Upper lobe of left lung (tissue), 6 donors: Measurements from ENCODE around the gene RGS14. TPM values are rescaled to one million over a fixed set of nuclear protein-coding genes. Genes with fewer than 3 reads are reported as not detected.

Source experiments
- ATAC-seq, 2 donors: fragments of 200-7000 bp; cut with Tn5 transposase; one replicate each; pipeline ENCODE4 v1.9.1; 2022; ENCODE audit warnings: mild to moderate bottlenecking in 2 of 2, moderate library complexity in 2 of 2; ENCODE audit not compliant: low FRiP score in 2 of 2
- DNase-seq, 2 donors: peaks; one replicate each; pipeline ENCODE4 v3.0.0-alpha.2; 2019 to 2020
- H3K27ac ChIP-seq, 4 donors: fragments of 200-600 bp; sonication (generic); one replicate each; pipeline ENCODE4 v1.5.1; 2016 to 2019
- H3K27me3 ChIP-seq, 4 donors: fragments of 200-600 bp; sonication (generic); one replicate each; pipeline ENCODE4 v1.5.1; 2017 to 2019
- H3K36me3 ChIP-seq, 4 donors: fragments of 200-600 bp; sonication (generic); one replicate each; pipeline ENCODE4 v1.5.1; 2016 to 2019
- H3K4me1 ChIP-seq, 4 donors: fragments of 200-600 bp; sonication (generic); one replicate each; pipeline ENCODE4 v1.5.1; 2018 to 2019
- H3K4me3 ChIP-seq, 4 donors: fragments of 200-600 bp; sonication (generic); one replicate each; pipeline ENCODE4 v1.5.1; 2017 to 2019; ENCODE audit warnings: mild to moderate bottlenecking in 2 of 4, moderate library complexity in 1 of 4
- H3K9me3 ChIP-seq, 4 donors: fragments of 200-600 bp; sonication (generic); one replicate each; pipeline ENCODE4 v1.5.1; 2018 to 2019
- EP300 ChIP-seq, 4 donors: sonication (generic); formaldehyde crosslinking; IDR thresholded peaks; one replicate each; pipeline ENCODE4 v1.5.1; 2017; ENCODE audit warnings: antibody characterized with exemption in 4 of 4, control low read depth in 2 of 4
- POLR2A ChIP-seq, 4 donors: fragments of 450-650 bp; IDR thresholded peaks; one replicate each; pipeline ENCODE4 v1.5.1; 2016 to 2017; ENCODE audit warnings: antibody characterized with exemption in 4 of 4, mild to moderate bottlenecking in 2 of 4
- POLR2AphosphoS5 ChIP-seq, 2 donors: sonication (generic); formaldehyde crosslinking; IDR thresholded peaks; one replicate each; pipeline ENCODE4 v1.5.1; 2017; ENCODE audit warnings: antibody characterized with exemption in 2 of 2
- WGBS, 2 donors: methylation state at CpG; one replicate each; pipeline ENCODE4 v1.1.5; 2017 to 2018; 5-methylcytosine and 5-hydroxymethylcytosine counted together
- total RNA-seq, 6 donors: library from RNA; depleted of rRNA in 4 of 6; stranded (reverse); fragments of >200 nt in 4 of 6; gene quantifications; one replicate each; pipeline versions ENCODE4 v1.1.0 to v1.2.1, GENCODE V29; 2016 to 2021
- TF ChIP-seq, protein P1 (sequence below), 6 experiments: fragments of 450-650 bp in 4 of 6; fragments of 200-600 bp in 2 of 6; sonication (generic) in 2 of 6; IDR thresholded peaks; one replicate each; pipeline ENCODE4 v1.5.1; 2016 to 2019; ENCODE audit warnings: antibody characterized with exemption in 6 of 6
- donor health status: DM: no; HTN: no; CAD: no; lungs with moderate emphysema.
- donor health status: DM: no; HTN: yes; CAD: no; lungs with severe emphysema.

RGS14 gene
- total RNA-seq, 6 donors from 2014 or later: 11.9 to 39.1 (median 26.6) TPM

DNA sequence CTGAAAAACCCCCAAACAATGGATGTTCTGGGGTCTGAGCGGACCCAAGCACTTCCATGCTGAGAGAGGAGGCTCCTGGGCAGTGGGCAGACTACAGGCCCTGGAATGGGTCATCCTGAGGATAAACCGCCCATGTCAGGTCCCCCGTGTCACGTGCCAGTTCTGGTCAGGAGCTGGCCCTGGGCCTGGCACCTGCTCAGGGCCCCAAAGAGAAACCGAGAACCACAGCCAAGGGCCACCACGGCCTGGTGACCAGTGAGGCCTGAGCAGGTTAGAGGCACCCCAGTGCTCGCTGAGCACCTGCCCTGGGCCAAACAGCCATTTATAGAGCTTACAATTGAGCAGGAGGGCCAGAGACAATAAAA is 22.0 kb upstream of the RGS14 start:
- H3K4me1 ChIP-seq: peaks cover 0 to 12% (median 7%) of the 10 kb centered on the region in 4 donors
- ATAC-seq: no peak
- H3K27me3 ChIP-seq: no peaks in the 10 kb centered on the region
- DNase-seq: no peak
- H3K27ac ChIP-seq: no peak overlapping the region
- H3K4me3 ChIP-seq: no peak overlapping the region
- H3K9me3 ChIP-seq: no peaks in the 10 kb centered on the region
- peaks cover 45 to 89% (median 80%) of the 10 kb centered on the region in 4 donors for H3K36me3 ChIP-seq
- 89 to 94% methylated on average over 3 to 7 of the region's 7 CpGs for WGBS, 2 donors
- TF ChIP-seq EP300 (IDR thresholded peaks at IDR 0.05) (no peak), POLR2A (IDR thresholded peaks at IDR 0.05) (no peak), POLR2AphosphoS5 (IDR thresholded peaks at IDR 0.05) (no peak)
- TF ChIP-seq, protein P1, sequence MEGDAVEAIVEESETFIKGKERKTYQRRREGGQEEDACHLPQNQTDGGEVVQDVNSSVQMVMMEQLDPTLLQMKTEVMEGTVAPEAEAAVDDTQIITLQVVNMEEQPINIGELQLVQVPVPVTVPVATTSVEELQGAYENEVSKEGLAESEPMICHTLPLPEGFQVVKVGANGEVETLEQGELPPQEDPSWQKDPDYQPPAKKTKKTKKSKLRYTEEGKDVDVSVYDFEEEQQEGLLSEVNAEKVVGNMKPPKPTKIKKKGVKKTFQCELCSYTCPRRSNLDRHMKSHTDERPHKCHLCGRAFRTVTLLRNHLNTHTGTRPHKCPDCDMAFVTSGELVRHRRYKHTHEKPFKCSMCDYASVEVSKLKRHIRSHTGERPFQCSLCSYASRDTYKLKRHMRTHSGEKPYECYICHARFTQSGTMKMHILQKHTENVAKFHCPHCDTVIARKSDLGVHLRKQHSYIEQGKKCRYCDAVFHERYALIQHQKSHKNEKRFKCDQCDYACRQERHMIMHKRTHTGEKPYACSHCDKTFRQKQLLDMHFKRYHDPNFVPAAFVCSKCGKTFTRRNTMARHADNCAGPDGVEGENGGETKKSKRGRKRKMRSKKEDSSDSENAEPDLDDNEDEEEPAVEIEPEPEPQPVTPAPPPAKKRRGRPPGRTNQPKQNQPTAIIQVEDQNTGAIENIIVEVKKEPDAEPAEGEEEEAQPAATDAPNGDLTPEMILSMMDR (IDR thresholded peaks at IDR 0.05): no peak

DNA sequence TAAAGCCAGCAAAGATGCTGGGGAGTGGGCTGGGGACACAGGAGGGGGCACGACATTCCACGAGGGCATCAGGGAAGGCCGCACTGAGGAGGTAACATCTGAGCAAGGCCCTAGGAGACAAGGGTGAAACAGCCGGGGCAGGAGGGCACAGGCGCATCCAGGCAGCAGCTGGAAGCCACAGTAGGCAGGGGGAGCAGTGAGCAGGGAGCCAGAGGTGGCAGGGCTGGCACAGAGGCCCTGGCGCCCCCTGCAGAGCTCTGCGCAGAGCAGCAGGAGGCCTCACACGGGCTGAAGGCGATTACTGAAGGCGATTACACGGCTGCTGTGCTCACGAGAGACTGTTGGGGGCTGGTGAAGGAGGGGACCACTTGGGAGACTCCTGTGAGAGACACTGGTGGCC is 21.6 kb upstream of the RGS14 start:
- DNase-seq: no peak
- no peak for ATAC-seq
- TF ChIP-seq, protein P1 (IDR thresholded peaks at IDR 0.05): peak in 1 of 6 experiments; percentile 7
- TF ChIP-seq EP300 (IDR thresholded peaks at IDR 0.05): no peak
- Histone ChIP-seq H3K27me3 (no peaks in the 10 kb centered on the region), H3K4me3 (no peak overlapping the region), H3K9me3 (no peaks in the 10 kb centered on the region), H3K27ac (no peak overlapping the region), H3K4me1 (peaks cover 0 to 12% (median 7%) of the 10 kb centered on the region in 4 donors), H3K36me3 (peaks cover 45 to 86% (median 77%) of the 10 kb centered on the region in 4 donors)
- 66 to 75% methylated on average over 12 of the region's 12 CpGs for WGBS, 2 donors

DNA sequence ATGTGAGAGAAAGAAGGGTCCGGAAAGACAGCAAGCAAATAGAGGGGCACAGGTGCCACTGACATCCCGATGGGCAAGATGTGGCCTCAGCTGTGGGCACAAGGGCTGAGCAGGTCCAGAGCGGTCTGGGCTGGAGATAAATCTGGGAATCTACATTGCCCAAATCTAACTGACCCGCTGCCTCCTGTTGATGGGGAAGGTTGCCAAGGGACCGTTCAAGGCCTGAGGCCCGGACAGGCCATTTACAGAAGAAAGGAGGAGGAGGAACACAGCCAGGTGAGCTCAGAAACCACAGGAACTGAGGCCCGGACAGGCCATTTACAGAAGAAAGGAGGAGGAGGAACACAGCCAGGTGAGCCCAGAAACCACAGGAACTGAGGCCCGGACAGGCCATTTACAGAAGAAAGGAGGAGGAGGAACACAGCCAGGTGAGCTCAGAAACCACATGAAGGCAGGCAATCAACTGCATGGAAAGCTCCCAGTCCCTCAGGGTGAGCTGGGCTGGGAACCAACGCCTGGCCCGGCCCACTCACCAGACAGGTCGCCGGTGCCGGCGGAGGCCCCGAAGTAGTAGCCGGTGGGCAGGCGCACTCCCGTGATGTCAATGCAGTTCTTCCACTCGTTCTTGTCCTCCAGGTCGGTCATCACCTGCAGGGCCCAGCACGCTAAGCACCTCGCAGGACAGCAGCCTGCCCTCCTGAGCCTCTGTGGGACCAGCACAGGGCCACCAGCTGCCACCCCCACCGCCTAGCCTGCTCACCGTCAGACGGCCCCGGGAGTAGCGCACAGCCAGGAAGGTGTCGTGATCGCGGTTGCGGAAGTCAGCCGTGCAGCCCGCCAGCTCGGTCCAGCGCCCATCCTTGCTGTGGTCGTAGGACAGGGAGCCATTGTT is 20.9 kb upstream of the RGS14 start:
- H3K4me3 ChIP-seq: no peak overlapping the region
- H3K27me3 ChIP-seq: no peaks in the 10 kb centered on the region
- H3K36me3 ChIP-seq: peaks cover 42 to 86% (median 71%) of the 10 kb centered on the region in 4 donors
- no peak for TF ChIP-seq EP300 (IDR thresholded peaks at IDR 0.05)
- TF ChIP-seq POLR2A (IDR thresholded peaks at IDR 0.05): no peak
- TF ChIP-seq, protein P1 (IDR thresholded peaks at IDR 0.05): no peak
- TF ChIP-seq POLR2AphosphoS5 (IDR thresholded peaks at IDR 0.05): no peak
- peaks cover 0 to 12% (median 7%) of the 10 kb centered on the region in 4 donors for H3K4me1 ChIP-seq
- no peak overlapping the region for H3K27ac ChIP-seq
- DNase-seq: no peak
- no peak for ATAC-seq
- H3K9me3 ChIP-seq: no peaks in the 10 kb centered on the region
- WGBS, 2 donors: 93 to 95% methylated on average over 13 to 35 of the region's 36 CpGs

DNA sequence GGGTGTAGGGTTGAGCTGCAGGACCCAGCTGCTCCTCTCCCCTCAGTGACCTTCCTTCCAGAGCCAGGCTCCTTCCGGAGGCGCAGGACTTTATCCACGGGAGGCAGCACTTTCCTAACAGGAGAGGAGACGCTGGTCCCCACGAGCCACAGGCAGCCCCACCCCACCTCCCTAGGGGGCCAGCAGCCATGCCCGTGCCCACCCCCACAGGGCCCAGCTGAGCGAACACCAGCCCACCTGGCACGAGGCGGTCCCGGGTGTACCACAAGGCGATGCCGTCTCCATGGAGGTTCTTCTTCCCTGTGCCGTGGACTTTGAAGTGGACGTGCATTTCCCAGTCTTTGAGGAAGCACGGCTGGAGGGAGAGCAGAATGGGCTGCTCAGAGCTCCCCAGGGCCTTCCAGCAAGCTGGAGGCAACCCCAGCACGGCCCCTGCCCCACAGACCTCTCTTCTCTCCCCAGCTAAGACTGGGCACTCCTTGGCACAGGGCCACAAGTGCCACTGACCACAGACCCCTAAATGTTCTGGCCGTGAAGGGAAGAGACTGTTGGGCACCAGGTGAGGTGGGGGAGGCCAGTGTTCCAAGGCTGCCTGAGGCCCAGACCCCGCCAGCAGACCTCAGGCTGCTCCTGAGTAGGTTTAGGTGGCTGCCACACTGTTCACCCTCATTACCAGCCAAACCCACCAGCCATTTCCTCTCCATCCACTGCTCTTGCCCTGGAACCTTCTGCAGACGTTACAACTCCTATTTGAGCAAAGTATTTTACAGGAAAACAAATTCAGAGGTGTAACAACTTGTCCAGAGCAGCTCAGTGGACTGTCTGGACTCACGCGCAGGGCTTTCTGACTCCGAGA is 19.2 kb upstream of the RGS14 start:
- peak overlapping the region in 3 of 4 donors; percentile 4 to 65 (median 8) for H3K27ac ChIP-seq
- peak in 1 of 2 donors; percentile 6 for ATAC-seq
- TF ChIP-seq EP300 (IDR thresholded peaks at IDR 0.05): no peak
- no peak for TF ChIP-seq POLR2AphosphoS5 (IDR thresholded peaks at IDR 0.05)
- TF ChIP-seq, protein P1 (IDR thresholded peaks at IDR 0.05): no peak
- TF ChIP-seq POLR2A (IDR thresholded peaks at IDR 0.05): no peak
- H3K4me3 ChIP-seq: no peak overlapping the region
- no peaks in the 10 kb centered on the region for H3K9me3 ChIP-seq
- WGBS, 2 donors: 83 to 90% methylated on average over 8 to 20 of the region's 22 CpGs
- H3K27me3 ChIP-seq: no peaks in the 10 kb centered on the region
- peaks cover 42 to 79% (median 62%) of the 10 kb centered on the region in 4 donors for H3K36me3 ChIP-seq
- DNase-seq: no peak
- H3K4me1 ChIP-seq: peaks cover 0 to 12% (median 7%) of the 10 kb centered on the region in 4 donors
